SHP77 (cell line): ENCODE measurements around the gene SIK1.
"Not testable (repeated sequence)": the region's sequence is repeated elsewhere in the genome, so short reads cannot be mapped to it uniquely, and the experiment has no call there.

Source experiments
- DNase-seq, 2 experiments: peaks; one replicate each; lab custom pipeline; 2025; lab: John Stamatoyannopoulos, UW

SIK1 gene

DNA sequence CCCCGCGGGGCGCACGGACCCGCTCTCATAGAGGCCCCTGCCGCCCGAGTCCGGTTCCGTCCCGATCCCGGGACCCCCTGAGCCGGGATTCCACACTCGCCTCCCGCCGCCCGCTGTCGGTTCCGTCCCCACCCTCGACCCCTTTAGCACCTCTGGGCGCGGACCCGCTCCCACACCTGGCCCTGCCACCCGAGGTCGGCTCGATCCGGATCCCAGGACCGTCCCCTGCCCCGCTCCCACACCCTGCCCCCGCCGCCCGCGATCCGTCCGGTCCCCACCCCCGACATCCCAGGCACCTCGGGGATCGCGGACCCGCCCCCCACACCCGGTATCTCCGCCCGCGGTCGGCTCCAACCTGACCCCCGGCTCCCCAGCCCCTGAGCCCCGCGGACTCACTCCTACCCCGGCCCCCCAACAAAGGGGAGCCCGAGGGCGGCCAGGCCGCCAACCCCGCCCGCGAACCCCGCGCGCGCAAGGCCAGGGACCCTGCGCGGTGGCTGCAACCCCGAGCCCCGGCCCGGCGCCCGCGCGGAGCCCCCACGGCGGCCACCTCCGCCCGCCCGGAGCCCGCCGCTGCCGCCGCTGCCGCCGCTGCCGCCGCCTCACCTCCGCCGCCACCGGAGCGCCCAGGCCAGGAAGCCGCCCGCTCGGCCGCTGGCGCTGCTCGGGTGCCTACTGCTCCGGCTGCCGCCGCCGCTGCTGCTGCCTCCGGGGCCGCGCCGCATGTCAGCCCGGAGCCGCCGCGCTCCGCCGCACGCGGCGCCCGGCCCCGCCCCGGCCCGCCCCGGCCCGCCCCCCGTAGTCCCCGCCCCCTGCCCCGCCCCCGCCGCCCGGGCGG, at the start of gene SIK1:
Gene SIK1, minus strand, starts transcription at position 728 of the 838 bp plus-strand sequence. CDS start 953 bp downstream, outside the sequence.
- not testable (repeated sequence) for DNase-seq

DNA sequence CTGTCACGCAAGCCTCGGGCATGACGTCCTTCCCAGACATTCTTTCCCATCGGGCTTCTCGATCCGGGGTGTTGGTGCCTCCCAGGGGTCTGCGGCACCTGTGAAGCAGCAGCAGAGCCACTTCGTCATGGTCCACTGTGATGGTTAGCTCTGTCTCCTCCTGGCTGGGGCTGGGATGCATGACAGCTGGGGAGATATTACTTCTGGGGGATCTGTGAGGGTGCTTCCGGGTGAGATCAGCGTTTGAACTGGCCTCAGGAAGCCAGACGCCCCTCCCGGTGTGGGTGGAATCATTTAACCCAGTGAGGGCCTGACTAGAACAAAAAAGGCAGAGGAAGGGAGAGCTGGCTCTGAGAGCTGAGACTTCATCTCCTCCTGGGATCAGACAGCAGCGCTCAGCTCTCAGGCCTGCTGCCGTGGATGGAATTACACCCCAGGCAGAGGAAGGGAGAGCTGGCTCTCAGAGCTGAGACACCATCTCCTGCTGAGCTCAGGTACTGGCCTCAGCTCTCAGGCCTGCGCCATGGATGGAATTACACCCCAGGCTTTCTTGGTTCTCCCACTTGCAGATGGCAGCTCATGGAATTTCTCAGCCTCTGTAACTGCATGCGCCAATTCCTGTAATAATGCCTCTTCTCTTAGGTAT, 44.8 kb upstream of the SIK1 start:
- not testable (repeated sequence) for DNase-seq

DNA sequence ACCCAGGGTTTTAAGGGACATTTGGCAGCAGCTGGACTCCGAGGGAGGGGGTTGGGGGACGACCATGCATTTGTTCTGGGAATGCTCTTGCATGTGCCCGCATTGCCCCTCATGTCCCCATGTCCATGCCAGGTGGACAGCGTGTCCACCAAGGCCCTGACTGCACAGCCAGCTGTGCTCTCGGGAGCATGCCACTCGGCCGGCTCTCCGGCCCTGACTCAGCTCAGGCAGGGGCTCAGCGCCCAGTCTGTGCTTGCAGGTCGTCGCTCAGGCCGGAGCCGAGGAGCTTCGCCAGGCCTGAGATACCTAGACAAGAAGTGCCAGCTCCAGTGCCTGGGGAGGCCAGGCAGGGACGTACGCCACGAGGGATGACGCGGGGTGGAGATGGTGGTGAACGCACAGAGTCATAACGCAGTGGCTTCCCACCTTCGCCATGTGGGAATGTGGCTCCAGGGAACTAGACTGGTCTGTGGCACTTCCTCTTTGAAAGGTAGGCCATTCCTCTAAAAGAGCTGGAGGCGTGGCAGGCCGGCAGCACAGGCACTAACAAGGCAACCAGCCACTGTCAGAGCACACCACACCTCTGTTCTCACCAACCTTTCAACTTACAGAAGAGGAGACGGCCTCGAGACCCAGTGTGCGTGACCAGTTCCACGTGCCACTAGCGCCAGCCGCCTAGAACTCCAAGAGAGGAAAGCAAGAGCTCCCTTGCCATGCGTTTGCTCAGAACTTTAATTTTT, 43.0 kb upstream of the SIK1 start:
- not testable (repeated sequence) for DNase-seq

DNA sequence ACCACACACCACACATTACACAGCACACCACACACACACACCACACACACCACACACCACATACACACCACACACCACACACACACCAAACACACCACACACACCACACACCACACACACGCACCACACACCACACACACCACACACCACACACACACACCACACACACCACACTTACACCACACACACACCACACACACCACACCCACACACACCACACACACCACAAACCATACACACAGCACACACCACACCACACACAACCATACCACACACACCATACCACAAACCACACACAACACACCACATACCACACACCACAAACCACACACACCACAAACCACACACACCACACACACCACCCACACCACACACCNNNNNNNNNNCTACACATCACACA, 40.9 kb upstream of the SIK1 start:
- no peak for DNase-seq

DNA sequence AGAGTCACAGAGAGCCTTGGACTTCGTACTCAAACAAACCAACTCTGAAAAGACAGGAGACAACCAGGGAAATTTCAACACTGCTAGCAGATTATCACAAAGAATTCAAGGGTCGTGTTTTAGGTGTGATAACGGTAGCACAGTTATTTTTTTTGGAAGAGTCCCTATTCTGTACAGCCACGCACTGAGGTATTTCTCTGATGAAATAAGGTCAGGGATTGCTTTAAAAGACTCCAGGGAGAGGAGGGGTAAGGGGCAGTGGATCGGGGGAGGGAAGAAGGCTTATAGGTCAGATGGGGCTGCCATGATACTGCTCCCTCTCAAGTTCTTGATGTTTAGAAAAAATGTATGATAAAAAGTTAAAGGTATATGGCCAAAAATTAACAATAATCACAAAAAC, 38.2 kb upstream of the SIK1 start:
- not testable (repeated sequence) for DNase-seq

DNA sequence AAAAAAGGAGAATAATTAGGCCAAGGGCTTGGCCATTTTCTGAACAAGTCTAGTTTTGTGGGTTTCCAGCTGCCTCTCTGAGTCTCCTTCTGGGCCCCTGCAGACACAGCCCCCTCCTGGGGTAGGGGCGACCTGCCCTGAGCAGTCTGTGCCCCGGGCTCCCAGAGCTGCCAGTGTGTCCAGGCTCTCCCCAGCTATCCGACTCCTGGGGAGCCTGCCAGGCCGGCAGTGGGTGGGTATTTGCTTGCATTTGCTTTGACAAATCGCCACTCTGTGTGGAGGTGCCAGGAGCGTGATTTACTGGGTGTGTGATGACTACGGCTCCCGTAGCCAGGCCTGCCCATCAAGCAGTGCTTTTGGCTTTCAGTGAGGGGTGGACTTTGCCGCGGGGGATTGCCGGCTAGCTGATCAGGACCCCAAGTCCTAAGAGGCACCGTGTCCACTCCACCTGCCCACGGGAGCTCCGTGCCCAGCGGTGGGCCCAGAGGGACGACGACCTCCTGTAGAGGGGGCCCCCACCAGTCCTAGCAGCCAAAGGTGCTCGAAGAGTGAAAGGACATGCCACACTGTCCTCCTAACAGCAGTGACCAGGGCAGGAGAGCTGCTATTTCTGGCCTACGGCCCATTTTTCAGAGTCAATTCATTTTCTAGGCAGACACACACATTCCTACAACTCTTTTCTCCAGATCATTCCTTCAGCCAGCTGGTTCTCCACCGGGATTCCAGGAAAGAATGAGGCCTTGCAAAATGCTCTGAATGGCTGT, 36.7 kb upstream of the SIK1 start:
- DNase-seq, result not testable (repeated sequence)

DNA sequence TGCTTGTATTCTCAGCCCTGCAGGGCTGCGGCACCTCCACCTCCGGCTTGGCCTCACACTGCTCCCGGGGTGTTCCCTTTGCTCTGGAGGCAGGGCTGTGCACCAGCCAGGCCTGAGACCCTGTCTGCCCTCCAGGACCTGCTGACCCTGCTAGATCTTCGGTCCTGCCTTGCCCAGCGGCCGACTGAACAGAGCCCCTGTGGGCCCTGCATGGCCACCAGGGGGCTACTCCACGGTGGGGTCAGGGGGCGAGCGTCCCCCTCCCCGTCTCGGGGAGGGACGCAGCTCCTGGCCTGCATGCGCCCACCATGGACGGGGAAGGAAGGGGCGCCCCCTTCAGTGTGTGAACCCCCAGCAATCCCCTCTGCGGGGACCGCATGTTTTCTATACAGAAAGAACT, 36.0 kb upstream of the SIK1 start:
- DNase-seq, result not testable (repeated sequence)

DNA sequence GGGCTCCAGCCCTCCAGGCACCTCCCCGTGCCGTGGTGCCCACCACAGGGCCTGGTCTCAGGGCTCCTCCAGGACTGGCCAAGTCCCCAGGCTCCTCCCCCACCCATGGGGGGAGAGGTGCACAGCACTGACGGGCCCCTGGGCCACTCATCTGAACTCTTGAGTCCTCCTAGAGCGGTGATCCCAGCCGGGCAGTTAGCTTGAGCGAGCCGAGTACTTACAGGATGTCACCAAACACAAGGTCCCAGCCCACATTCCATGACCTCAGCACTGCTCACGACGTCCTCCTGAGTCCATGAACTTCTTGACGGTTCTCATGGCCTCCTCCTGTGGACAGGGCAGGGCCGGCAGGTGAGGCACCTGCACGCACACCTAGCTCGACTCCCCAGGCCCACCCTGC, 33.5 kb upstream of the SIK1 start:
- not testable (repeated sequence) for DNase-seq

DNA sequence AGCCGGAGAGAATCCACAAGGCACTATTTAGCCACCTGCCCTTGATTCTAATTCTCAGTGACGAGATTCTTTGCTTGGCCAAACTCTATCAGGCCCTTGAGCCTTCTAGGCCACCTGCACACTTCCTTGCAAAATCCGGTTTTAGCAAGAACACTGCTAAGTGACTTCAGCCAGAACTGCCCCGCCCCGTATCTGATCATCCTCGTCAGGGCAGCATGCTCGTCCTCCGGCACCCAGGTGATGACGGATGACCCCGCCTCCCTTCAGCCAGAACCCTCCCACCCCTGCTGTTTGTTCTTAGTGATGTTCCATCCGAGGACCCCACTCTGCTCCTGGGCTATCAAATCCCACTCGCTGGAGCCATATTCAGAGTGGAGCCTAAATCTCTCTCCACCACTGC, 32.1 kb upstream of the SIK1 start:
- DNase-seq, result not testable (repeated sequence)

DNA sequence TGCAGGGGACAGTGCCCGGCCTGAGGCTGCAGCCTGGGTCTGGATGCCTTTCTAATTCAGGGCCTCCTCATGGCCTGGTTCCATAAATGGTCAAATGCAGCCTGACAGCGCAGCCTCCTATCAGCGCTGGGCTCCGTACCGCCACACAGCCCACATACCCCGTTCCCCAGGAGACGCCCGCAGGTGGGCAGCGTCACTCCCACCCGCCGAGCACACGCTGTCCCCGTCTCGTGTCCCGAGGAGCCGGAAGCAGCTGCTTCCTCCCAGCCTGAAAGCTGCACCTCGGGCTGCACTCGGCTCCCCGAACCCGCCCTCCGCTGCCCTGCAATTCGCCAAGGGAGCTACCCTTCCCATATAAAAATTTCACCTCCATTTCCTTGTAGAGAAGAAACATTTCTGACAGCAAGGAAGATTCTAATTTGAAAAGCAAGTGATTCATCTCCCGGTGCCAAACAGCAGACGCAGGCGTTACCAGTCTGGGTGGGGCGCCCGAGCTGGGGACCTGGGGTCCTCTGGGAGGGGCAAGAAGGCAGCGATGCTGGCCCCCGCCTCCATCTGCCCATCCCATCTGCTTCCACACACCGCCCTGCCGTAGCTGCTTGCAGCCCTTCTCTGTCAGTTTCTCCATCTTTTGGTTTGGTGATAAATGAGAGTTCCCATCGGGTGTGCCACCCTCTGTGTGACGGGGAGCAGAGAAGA, 29.8 kb upstream of the SIK1 start:
- DNase-seq, result not testable (repeated sequence)

DNA sequence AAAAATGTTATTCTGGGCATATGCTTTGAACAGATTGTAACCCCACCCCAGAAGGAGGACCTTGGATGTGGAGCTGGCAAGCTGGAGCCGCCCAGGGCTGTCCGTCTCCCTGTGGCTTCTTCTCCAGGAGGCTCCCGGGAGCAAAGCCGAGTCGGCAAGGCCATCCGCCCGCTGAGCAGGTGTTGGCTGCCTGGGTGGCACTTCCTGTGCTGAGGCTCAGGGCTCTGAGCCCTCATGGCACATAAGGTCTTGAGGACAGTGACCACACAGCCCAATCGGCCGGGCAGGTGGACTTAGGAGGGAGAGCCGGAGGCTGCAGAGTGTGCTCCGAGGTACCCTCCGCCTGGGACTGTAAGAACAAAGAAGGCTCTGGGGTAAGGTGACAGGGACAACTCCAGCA, 28.8 kb upstream of the SIK1 start:
- DNase-seq, result not testable (repeated sequence)

DNA sequence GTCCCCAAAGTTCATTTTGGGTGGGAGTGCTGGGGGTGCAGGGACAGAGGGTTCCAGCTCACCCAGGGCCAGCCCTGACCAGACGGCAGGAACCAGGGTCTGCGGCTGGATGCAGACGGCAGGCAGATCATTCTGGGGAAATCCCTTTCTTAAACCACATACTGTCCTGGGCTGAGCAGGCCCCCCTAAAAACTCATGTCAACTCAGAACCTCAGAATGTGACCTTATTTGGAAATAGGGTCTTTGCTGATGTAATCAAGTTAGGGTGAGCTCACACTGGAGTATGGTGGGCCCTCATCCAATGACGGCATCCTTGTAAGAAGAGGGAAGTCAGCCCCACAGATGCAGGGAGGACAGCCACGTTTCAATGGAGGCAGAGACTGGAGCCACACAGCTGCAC, 27.2 kb upstream of the SIK1 start:
- not testable (repeated sequence) for DNase-seq

DNA sequence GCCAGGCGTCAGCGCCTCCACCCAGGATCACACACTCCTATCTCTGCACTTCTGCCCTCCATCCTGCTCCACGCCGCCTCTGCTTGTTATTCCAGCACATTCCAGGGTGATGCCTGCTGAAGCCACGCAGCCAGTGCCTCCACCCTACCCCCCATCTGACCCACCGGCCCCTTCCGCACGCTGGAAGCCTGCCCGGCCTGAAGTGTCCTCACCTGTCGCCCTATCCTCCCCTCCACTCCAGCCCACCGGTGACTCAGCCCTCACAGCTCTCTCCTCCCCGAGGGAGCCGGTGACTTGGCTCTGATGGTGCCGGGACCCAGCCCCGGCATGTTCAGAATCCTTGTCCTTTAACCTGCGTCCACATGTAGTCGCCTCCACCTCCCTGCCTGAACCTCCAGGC, 24.9 kb upstream of the SIK1 start:
- not testable (repeated sequence) for DNase-seq

DNA sequence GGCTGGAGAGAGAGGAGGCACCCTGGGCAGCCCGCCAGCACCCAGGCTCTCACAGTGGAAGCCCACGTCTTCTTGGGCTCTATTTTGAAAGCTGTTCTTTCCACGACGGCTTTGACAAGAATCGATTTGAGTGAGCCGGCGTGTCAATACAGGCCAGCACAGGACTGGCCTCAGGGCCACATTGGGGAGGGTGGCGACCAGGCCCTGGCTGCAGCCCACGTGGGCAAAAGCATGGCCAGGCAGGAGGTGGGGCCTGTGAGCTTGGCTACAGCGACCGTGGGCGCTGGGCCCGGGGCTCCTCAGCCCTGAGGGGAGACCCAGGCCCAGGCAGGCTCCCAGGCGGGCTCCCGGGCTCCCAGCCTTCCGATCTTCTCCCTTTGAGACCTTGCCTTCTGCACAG, 23.4 kb upstream of the SIK1 start:
- DNase-seq, result not testable (repeated sequence)

DNA sequence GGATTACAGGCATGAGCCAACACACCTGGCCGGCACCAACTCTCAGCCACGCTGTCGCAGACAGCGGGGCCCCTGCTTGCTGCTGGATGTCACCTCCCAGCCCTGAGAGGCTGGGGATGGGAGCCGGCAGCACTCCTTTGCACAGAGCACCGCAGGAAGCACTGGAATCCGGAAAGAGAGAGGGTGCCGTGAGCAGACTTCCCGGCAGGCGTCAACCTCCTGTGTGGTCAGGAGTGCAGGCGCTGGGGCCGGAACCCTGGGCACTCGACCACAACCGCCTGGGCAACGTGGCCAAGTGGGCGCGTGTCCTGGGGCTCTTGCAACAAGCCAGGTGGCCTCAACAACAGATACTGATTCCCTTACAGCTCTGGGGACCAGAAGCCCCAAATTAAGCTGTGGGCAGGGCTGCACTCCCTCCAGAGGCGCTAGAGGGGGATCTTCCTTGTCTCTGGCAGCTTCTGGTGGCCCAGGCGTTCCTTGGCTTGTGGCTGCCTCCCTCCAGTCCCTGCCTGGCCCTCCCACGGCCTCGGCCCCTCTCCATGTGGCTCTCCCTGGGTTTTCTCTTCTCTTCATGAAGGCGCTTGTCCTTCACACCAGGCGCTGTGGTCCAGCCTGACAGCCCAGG, 20.5 kb upstream of the SIK1 start:
- not testable (repeated sequence) for DNase-seq

DNA sequence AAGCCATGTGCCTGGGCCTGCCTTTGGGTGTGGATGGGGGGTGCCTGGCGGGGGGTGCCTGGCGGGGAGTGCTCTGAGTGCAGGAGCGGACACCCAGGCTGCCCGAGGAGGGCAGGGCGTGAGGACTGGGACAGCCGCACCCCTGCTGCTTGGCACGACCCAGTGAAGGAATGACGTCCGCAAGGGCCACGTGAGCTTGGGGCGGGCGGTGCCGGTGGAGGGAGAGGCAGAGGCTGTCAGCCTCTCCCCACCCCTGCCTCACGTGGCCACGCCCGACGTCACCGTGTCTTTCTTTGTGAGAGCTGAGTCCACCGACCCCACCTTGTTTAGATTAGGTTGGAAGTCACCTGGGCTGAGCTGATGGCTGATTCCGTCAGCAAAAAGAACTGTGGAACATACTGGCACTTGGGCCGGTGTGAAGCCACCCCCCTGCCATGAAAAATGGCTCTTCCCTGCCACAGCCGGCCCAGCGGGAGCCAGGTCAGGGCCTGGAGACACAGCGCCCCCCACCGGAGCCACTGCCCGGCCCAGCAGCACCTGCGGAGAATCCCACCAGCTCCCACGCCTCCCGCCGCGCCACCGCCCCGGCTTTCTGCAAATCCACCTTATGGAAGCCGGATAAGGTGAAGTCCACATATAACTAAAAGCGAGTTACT, 19.5 kb upstream of the SIK1 start:
- not testable (repeated sequence) for DNase-seq

DNA sequence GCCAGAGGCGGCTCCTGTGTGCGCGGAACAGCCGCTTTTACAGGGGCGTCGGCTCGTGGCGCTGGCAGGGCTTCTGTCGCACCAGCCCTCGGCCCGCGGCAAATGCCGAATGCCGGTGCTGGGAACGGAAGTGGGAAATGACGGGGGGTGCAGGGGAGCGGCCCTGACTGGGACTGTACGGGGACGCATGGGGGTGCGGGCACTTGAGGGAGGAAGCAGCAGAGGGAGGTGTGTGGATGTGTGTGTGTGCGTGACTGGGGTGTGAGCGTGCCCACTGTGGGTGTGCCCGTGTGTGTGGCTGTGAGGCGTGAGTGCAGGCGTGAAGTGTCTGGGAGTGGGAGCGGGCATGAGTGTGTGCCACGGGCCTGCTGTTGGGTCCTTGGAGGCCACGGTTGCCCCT, 17.6 kb upstream of the SIK1 start:
- DNase-seq, result not testable (repeated sequence)

DNA sequence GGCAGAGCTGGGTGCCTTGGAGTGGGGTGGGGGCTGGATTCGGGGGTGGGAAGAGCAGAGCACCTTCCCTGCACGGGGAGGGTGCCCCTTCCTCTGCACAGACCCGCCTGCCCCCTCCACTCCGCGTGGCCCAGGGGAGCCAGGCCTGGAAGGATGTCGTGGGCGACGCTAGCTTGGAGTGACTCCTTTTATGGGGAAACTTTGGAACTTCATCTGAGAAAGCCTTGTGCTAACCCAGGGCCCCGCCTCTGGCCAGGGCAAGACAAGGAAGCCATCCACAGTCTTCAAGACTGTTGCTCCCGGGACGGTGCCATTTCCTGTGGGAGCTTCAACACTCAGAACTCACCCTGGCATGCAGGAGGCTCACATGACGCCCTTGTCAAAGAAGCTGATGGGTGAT, 15.6 kb upstream of the SIK1 start:
- DNase-seq, result not testable (repeated sequence)

DNA sequence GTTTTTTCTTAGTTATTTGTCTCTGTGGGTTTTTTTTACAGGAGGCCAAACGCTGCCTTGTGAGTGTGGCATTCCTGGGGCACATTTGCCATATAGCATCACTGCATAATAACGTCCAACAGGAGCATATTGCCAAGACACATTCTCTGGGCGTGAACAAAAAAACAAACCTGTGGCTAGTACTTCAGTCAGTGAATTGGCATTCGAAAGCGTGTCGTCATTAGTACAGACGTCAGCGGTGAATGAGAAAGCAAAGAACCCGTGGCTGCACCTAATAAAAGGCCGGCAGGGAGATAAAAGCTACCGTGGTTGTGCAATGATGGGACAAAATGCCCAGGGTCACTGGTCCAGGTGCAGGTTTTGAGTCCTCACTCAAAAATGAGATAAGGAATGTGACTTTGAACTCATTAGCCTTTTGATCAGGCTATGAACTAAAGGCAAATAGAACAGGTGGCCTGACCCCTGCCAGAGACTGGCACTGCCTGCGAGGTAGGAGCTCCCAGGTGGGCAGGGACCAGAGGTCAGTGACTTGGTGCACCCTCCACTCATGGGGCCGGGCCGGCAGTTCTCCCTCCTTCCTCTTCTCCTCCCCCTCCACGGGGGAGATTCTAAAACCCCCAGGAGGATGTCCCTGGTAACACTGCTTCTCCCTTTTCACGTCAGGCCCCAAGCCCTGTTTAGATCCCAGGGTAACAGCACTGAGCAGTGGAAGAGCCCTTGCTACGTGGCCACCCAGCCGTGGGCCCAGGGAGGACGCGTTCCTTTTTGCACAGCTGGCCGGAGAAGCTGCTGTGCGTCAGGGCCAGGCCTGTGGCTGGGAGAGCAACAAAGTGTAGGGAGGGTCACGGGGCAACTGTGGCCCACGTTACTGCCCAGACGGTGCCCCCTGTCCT, 14.2 kb upstream of the SIK1 start:
- not testable (repeated sequence) for DNase-seq
